Non-pigmented ciliary epithelial cell (primary cell): Measurements from ENCODE around the gene LGALS12.

Source experiments
- DNase-seq: peaks from one replicate; pipeline ENCODE4 v3.0.0-alpha.2; 2010; ENCODE audit warnings: low read depth

LGALS12 gene

DNA sequence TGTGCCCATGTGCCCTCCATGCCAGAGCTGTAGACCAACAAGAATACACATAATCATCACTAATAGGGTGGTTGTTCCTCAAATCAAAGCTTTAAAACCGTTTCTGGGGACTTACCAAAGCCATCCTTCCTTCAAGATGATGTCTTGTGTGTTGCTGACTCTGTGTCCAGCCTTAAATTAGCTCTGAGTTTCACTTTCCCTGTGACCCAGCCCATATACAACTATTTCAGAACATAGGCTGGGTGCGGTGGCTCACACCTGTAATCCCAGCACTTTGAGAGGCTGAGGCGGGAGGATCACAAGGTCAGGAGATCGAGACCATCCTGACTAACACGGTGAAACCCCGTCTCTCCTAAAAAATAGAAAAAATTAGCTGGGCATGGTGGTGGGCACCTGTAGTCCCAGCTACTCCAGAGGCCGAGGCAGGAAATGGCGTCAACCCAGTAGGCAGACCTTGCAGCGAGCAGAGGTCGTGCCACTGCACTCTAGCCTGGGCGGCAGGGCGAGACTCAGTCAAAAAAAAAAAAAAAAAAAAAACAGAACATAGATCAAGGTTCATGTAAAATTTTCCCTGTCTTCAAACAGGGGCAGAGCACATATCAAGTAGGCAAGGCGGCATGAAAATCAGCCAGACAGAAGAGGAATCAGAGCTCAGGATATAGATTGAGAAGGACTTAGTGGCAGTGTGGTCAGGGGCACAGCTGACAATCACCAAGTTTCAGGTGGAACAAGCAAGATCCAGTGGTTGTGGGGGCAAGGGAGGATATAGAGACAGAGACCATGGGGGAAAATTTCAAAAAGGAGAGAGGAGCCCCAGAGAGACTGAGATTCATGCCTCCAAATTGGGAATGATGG, 57.5 kb downstream of the LGALS12 start, which contains the start of gene PLAAT2:
Gene PLAAT2 (minus strand): TSS at position 179 of the 855 bp plus-strand sequence. CDS start 55 bp downstream, at position 124.
- DNase-seq = no peak

DNA sequence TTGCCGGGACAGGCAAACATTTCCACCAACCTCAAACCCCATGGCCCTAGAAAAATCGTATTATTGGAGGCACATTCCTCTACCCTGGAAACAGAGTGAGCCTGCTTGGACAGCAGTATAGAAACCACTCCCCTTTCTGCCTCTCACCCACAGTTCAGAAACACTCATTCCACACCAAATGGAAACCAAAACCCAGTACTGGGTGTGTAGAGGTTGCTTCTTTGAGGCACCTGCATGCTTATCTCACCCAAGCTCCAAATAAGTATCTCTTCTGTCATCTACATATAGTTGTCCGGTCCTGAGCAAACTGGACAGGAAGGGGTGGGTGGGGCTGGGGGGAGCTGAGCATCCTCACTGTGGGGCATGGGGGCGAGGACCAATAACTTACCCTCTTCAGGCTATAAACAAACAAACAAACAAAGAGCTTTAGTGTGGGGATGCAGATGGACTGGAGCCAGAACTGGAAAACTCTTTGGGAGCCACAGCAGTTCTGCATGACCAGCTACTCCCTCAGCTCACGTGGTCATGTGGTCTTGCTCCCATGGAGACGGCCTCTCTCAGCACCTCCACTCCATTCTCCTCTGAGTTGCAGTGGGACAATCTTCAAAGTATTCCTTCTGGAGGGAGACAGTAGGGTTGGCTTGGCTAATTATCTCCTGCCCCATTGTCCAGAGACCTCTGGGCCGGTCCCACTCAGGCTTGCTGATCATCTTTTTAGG, 58.3 kb downstream of the LGALS12 start:
- DNase-seq = no peak

- no peak for DNase-seq
Observed at GRCh38 chr11:63564784-63565350, 59.0 kb downstream of the LGALS12 start.
